NK-92 (cell line): ENCODE measurements around the gene ELOVL5.
"Not testable (repeated sequence)": the region's sequence is repeated elsewhere in the genome, so short reads cannot be mapped to it uniquely, and the experiment has no call there.

Experiments used
- DNase-seq: peaks from one replicate; lab custom pipeline; 2025; ENCODE audit not compliant: unreplicated experiment; lab: John Stamatoyannopoulos, UW

Gene ELOVL5

DNA sequence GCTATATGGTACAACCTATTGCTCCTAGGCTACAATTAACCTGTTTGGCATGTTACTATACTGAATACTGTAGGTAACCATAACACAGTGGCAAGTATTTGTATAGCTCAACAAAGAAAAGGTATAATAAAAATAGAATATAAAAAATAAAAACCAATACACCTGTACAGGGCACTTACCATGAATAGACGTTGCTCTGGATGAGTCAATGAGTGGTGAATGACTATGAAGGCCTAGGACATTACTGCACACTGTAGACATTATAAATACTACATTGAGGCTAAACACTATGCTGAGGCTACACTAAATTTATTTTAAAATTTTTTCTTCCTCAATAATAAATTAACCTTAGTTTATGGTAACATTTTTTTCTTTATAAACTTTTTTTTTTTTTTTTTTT lies 18.6 kb downstream of the ELOVL5 start:
- DNase-seq: no peak

DNA sequence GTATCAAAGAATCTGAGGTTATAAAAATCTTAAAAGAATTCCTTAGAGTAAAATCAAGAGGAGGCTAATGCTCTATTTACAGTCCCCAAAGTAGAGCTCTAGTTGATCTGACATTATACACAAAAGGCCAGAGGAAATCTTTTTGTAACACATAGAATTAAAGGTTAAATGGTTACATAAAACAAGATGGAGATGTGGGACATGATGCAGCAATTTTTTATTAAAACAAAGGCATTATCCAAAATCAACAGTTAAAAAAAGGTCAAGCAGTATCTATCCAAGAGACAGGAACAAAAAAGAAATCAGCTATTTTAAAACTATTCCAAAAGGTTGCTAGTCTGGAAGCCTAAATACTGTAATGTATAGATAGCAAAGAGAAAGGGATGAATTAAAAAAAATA lies 20.4 kb downstream of the ELOVL5 start:
- DNase-seq: no peak

DNA sequence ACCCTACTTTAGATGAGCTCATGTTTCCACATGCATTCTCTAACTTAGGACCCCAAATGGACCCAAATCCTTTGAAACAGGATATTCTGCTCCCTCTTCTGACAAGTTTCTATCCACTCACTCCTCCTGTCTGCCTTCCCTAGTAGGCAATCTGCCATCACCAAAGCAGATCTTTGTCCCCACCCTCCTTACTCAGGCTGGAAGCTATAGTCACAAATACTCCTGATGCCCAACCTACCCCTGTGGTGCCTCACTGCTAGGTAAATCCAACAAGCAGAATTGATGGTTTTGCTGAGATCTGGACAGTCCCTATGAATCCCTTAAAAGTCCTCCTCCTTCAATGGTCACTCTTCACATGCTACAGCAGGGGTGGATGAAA lies 21.7 kb downstream of the ELOVL5 start:
- no peak for DNase-seq

DNA sequence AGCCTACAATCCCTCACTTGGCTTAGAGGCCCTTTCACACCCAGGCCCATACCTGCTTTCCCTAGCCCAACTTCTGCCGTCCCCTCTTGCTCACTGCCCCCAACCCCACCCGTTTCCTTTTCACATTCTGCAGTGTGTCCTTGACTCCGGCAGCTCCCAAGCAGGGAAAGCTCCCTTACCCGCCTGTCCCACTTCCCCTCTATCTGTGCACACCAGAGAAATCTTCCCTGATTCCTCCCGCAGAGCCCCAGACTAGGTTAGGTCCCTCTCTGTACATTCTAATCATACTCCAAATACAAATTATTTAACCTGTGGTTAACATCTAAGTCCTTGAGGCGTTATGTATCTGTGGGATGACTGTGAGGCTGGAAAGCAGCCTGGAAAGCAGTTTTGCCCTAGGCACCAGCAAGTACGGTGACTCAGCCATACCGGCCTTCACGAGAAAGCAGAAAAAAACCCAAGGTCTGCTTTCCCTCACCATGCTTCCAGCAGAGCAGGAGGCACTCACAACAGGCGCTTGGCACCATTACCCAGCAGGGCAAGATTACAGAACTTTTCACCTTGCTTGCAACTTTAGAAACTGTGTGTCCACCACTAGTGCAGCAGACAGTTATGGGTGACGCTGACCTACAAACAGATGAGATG lies 22.3 kb downstream of the ELOVL5 start:
- DNase-seq: no peak

DNA sequence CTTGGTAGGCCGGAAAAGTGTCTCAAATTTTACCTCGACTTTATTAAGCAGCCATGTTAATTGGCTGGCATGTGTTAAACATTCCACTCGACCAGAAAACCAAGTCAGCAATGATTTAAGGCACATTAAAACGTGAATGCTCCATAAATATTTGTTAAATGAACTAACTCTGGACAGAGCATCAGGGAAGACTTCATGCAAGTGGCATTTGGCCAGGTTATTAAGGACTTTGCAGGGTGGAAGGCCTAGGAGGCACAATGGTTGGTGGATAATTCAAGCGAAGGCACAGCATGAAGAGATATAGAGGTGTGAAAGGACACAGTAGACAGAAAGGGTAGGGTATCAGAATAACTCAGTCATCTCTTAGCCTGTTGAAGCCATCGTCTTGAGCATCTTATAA lies 23.0 kb downstream of the ELOVL5 start:
- DNase-seq: no peak

DNA sequence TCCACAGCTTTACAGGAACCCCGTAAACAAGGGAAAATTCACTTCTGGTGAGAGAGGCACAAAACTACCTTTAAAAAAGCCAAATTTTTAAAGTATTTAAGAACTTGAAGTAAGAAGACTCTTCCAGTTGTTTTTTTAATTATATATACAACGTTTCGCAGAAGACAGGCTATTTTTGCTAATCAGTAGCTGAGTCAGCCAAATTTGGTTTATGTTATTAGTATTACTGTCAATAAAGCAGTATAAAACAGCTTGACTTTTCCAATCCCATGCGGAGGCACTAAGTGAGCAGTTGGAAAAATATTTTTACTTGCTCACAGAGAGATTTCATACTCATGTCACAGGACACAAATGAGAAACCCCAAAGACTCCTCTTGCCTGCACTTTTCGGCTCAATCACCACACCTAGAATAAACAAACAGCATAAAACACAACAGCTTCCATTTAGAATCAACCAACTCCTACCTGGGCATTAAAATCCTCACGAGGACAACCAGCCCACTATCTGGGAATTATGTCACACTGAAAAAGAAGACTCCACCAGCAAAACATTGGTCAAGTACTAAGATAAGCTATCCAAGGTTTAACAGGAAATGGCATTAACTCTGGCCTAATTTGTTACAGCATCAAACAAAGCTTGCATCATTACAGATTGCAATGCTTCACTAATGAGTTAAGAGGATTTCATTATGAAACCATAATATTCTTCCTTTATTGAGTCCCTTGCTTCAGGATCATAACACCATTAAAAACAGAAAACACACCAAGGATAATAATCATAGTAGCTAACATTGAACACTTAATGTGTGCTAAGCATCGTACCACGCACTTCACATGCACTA lies 26.3 kb downstream of the ELOVL5 start:
- DNase-seq: no peak

DNA sequence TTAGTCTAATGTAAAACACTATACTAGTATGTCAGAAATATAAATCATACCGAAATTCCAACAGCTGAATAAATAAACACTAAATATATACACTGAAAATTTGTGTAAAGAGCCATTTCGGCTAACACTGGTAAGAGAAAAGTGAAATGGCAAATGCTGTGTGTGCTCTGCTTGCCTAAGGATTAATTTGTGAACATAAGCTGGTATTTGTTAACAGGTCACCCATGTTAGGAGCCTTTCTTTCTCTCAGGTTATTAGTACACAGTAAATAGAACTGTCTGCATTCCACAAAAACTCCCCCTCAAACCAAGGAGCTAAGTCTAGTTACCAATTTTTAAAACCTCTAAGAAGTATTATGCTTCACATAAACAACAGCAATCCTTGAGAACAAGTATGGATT lies 27.0 kb downstream of the ELOVL5 start:
- no peak for DNase-seq

DNA sequence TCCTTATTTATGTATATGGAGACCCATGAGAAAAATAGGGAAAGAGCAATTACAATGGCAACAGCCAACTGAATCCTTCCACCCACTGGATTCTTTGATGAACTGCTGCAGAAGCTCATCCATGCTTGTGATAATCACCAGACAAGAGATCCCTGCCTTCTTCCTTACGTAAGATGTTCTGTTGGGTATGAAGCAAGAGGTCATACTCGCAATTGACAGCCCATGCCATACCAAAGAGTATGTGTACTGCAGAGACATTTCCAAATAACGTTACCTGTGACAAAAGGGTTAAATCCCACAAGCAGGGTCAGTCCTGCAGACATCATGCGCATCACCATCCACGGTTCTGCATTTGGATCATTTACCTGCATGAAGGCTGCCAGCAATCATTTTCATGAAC lies 27.8 kb downstream of the ELOVL5 start:
- DNase-seq: no peak

DNA sequence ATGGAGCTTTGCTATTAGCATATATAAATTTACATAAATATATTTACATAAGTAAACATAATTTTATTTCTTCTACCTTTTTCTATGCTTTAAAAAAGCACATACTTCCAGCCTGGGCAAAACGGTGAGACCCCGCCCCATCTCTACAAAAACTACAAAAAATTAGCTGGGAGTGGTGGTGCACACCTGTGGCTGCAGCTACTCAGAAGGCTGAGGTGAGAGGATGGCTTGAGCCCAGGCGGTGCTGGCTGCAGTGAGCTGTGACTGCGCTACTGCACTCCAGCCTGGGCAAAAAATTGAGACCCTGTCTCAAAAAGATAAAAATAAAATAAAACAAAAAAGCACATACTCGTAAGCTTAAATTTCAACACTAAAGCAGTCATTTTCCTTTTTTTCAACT lies 30.3 kb downstream of the ELOVL5 start:
- DNase-seq: no peak

DNA sequence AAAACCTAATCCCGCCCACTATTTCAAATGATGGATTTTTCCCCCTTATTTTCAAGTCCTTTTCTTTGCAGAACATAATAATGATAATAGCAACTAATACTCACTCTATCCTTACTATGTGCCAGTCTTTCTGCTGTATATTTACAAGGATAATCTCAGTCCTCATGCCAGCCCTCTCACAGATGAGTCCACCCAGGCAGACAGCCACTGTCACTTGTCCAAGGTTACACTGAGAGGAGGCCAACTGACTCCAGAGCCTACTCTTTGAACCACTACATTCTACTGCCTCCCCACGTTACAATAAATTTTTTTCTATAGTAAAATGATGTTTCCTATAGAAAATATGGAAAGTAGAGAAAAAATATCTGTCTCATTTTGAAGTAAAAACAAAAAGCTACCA lies 30.9 kb downstream of the ELOVL5 start:
- no peak for DNase-seq

DNA sequence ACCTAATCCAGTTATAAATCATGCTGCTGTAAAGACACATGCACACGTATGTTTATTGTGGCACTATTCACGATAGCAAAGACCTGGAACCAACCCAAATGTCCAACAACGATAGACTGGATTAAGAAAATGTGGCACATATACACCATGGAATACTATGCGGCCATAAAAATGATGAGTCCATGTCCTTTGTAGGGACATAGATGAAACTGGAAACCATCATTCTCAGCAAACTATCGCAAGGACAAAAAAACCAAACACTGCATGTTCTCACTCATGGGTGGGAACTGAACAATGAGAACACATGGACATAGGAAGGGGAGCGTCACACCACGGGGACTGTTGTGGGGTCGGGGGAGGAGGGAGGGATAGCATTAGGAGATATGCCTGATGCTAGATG lies 31.5 kb downstream of the ELOVL5 start:
- not testable (repeated sequence) for DNase-seq

GRCh38 chr6:53316142-53316541 lies 32.6 kb downstream of the ELOVL5 start:
- no peak for DNase-seq

GRCh38 chr6:53315086-53315724 lies 33.5 kb downstream of the ELOVL5 start:
- no peak for DNase-seq

DNA sequence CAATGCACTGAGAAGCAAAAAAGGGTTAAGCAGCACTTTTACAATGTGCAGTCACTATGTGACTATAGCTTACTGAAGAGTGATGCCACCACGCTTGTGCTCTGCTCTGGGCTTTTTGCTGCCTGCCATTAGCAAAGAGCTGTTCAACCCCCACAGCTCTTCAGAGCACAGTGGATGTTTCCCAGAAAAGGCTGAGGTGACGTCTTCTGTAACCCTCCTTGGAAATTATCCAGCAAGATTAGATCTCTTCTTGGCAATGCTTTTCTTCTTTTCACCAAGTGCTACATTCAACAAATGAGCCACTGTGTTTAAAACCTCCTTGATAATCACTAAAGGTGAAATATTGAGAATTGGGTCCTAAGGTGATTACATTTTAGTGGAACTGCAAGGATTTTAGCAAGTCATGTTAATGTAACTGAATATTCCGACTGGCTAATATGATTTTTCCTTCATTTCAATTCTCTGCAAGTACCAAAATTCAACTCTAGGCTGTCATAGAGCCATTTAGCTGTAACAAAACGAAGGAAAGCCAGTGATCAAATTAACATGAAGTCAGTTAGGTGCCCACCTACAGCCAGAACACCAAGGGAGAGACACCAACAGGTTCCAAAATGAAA lies 34.9 kb downstream of the ELOVL5 start:
- no peak for DNase-seq

- DNase-seq: no peak
These were observed 36.4 kb downstream of the ELOVL5 start for GRCh38 chr6:53312355-53312754.

DNA sequence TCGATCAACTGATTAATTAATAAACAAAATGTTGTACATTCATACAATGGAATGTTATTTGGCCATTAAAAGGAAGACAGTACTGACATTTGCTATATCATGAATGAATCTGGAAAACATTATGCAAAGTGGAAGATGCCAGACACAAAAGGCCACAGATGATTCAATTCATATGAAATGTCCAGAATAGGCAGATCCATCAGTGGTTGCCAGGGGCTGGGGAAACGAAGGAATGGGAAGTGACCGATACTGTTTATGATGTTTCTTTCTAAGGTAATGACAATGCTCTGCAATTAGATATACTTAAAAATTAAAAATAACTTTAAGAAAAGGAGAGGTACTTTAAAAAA lies 37.2 kb downstream of the ELOVL5 start:
- DNase-seq: no peak

DNA sequence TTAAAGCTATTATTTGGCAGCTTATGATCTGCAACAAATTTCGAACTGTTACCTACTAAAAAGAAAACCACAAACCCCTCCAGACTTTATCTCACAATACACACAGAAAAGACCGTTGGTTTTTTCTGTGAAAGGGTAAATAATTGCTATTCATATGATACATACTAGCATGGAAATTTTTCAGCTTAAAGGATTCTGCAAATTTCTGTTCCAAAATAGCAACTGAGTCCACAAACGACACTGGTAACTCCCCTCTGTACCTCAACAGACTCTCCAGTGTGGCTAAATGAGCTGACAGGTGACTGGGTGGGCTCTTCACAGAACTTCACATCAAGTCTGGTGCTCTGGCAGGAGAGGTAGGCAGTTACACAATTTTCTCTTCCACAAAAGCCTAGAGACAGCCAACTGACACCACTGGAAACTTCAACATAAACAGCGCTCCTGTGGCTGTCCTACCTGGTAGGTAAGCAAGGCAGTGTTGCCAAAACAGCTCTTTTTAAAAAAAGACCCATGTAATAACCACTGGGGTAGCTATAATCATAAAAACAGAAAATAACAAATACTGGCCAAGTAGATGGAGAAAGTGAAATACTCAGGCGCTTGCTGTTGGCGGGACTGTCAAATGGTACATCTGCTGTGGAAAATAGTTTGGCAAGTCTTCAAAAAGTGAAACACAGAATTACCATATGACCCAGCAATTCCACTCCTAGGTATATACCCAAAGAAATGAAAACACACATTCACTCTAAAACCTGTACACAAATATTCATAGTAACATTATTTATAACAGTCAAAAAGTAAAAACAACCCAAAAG lies 37.8 kb downstream of the ELOVL5 start:
- DNase-seq: no peak

DNA sequence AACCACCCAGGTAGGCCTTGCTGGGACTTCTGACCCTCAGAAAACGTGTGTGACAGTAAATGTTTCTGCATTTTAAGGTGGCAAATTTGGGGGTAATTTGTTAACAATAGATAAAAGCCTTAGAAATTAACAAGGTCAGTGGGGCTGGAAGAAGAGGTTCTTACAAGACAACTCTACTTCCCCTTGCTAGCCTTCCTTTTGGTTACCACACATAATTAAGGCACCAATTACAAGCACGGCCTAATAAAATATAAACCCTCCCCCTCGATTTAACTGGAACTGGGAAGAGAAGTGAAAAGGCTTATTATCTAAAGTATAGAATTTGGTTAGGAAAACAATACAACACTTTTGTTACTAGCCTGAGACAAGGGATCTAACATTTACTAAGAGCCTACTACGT lies 38.8 kb downstream of the ELOVL5 start:
- no peak for DNase-seq

GRCh38 chr6:53309059-53309900 lies 39.5 kb downstream of the ELOVL5 start:
- DNase-seq: no peak

GRCh38 chr6:53306819-53307347 lies 41.9 kb downstream of the ELOVL5 start:
- no peak for DNase-seq
